Right ventricle myocardium inferior (tissue), 1 donor: ENCODE results near the gene GPR108. TPM values are rescaled to one million over a fixed set of nuclear protein-coding genes. Genes with fewer than 3 reads are reported as not detected.
"Not testable (repeated sequence)": the region's sequence is repeated elsewhere in the genome, so short reads cannot be mapped to it uniquely, and the experiment has no call there.

Source experiments
- ATAC-seq: fragments of 200-7000 bp; cut with Tn5 transposase; one replicate; pipeline ENCODE4 v1.9.1; 2020; ENCODE audit warnings: mild to moderate bottlenecking, moderate library complexity
- DNase-seq: peaks from one replicate; pipeline ENCODE4 v3.0.0; 2021; ENCODE audit errors: missing footprints
- intact Hi-C: fragments of 100-400 bp; cut with DNase I; formaldehyde crosslinking; loops from one replicate; pipeline ENCODE4 v1.11.0; 2022
- total RNA-seq: library from RNA; stranded (reverse); fragmentation: NEBNext Ultra II Directional; extraction: Animal tissue kit (Norgen Biotek cat#: 25700); gene quantifications from one replicate; pipeline ENCODE4 v1.2.1, GENCODE V29; 2021
- donor health status: DM: no; HTN: yes; CAD: no; lungs with severe emphysema.

GPR108 gene
- total RNA-seq, 1 donor from 2014 or later, result 23.9 TPM

- DNase-seq (no peak), ATAC-seq (no peak)
- intact Hi-C loops, result no loop called here
Measured at GRCh38 chr19:6765738-6766356, 28.5 kb upstream of the GPR108 start.

DNA sequence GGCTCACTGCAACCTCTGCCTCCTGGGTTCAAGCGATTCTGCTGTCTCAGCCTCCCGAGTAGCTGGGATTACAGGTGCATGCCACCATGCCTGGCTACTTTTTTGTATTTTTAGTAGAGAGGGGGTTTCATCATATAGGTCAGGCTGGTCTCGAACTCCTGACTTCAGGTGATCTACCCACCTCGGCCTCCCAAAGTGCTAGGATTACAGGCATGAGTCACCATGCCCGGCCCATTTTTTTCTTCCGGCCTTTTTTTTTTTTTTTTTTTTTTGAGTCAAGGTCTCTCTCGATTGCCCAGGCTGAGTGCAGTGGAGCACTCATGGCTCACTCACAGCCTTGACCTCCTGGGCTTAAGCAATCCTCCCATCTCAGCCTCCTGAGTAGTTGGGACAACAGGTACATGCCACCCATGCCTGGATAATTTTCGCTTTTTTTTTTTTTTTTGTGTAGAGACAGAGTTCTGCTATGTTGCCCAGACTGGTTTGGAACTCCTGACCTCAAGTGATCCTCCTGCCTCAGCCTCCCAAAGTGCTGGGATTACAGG is 24.9 kb upstream of the GPR108 start:
- ATAC-seq, intact Hi-C loops, DNase-seq: not testable (repeated sequence)

DNA sequence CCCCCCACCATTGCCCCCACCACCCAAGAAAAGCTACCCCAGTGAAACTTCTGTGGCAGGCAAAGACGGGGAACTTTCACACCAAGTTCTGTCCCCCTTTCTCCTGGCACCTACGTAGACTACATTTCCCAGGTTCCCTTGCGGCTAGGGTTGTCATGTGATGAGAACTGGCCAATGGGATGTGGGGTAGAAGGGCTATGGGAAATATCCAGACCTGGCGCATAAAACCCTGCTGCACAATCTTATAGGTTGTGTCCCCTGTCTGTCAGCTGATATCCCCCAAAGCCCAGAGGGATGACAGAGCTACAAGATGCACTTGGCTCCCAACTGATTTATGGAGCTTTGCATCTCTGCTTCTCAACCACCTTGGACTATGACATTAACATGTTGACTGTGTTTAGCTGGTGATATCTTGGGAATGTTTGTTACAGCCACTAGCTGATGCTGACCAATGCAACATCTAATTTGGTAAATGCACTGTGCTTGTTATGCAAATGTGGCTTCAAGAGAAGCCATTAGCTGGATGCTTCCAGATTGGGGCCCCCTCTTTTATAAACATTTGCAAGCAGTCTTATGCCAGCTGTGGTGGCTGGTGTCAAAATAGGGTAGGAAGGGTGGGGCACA is 23.8 kb upstream of the GPR108 start:
- intact Hi-C loops, result no loop called here
- ATAC-seq (no peak), DNase-seq (no peak)

- ATAC-seq (no peak), DNase-seq (no peak)
- intact Hi-C loops, result no loop called here
Measured at GRCh38 chr19:6760606-6761005, 23.2 kb upstream of the GPR108 start.

GRCh38 chr19:6754653-6755463 is 17.5 kb upstream of the GPR108 start:
- intact Hi-C loops, result no loop called here
- ATAC-seq (no peak), DNase-seq (no peak)

- DNase-seq (no peak), ATAC-seq (no peak)
- intact Hi-C loops, result no loop called here
Measured at GRCh38 chr19:6754136-6754535, 16.8 kb upstream of the GPR108 start.

DNA sequence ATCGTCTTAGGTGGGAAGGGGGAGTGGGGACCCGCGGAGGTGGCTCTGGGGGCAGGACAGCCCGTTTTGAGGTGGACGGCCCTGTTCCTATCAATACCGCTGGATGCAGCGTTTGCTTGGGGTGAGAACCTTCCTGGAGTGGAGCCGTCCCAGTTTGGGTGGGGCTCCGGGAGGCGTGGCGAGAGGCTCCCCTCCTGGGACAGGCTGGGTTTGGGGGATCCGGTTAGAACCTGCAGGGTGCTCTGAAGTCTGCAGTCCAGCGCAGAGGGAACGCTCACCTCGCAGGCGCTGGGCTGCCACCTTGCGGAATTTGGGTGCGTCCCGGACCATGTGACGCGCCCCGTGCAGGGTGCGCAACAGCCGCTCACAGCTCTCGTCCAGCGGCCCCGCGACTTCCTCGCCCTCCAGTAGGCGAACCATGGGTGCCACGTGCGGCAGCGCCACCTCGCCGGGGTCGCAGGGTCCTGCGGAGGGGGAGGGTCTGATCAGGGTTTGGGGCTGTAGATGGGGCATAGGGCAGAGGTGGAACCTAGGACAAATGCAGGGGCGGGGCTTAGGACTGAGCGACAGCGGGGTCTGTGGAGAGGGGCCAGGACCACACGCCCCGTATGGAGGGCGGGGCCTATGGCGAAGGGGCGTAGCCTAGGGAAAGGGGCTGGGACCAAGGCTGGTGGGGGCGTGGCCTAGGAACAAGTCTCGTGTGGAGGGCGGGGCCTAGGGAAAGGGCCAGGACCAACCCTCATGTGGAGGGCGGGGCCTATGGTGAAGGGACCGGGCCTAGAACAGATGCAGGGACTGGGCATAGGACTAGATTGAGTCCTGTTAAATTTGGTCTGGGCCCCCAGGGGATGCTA is 16.0 kb upstream of the GPR108 start:
- intact Hi-C loops, result no loop called here
- peak; percentile 78 for ATAC-seq
- peak; percentile 91 for DNase-seq

DNA sequence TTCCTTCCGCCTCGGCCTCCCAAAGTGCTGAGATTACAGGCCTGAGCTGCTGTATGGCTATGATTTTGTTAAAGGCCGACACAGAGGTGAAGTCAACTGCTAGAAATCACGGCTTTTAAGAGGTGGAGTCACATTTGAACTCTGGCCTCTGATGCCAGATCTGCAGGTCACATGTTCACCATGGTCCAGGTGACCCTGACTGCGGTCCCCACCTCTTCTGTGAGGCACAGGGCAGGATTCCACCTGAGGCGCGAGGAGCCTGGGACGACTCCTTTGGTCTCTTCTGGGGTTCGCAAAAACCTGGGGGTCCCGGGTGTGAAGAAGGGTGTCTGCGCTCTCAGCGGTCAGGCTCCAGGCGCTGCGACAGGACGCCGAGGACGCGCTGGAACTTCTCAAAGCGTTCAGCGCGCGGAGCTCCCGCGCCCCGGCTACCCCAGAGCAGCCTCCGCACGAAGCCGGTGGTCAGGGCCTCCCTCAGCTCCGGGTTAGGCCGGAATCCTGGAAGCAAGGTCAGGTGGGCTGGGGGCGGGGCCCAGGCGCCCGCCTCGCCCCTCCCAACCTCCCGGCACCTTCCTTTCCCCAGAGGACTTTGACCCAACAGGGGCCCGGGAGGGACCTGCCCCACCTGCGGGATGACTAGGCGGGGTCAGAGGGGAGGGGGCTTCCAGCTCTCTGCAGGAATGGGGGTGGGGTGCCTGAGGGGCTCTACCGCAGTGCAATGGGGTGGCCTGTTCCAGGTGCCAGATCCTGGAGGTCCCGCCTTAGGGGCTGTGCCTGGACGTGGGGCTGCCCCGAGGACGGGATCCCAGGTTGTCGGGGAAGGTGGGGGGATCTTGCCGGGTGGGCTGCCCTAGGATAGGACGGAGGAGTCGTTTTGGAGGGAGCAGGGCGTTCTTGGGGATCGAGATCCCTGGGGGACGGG is 15.1 kb upstream of the GPR108 start:
- ATAC-seq (no peak), DNase-seq (no peak)
- intact Hi-C loops, result no loop called here

GRCh38 chr19:6751189-6751588 is 13.8 kb upstream of the GPR108 start:
- DNase-seq, result no peak
- intact Hi-C loops, result no loop called here
- ATAC-seq, result no peak

GRCh38 chr19:6750062-6750461 is 12.7 kb upstream of the GPR108 start:
- ATAC-seq (peak; percentile 60), DNase-seq (peak; percentile 84)
- intact Hi-C loops, result no loop called here

DNA sequence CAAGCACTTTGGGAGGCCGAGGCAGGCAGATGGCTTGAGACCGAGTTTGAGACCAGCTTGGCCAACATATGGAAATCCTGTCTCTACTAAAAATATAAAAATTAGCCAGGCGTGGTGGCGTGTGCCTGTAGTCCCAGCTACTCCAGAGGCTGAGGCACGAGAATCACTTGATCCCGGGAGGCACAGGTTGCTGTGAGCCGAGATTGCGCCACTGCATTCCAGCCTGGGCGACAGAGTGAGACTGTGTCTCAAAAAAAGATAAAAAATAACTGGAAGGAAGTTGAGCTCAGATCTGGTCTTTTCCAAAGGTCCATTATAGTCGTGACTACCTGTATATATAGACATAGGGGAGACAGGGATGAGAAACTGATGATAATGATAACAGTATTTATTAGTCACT is 11.2 kb upstream of the GPR108 start:
- intact Hi-C loops, ATAC-seq, DNase-seq: not testable (repeated sequence)

DNA sequence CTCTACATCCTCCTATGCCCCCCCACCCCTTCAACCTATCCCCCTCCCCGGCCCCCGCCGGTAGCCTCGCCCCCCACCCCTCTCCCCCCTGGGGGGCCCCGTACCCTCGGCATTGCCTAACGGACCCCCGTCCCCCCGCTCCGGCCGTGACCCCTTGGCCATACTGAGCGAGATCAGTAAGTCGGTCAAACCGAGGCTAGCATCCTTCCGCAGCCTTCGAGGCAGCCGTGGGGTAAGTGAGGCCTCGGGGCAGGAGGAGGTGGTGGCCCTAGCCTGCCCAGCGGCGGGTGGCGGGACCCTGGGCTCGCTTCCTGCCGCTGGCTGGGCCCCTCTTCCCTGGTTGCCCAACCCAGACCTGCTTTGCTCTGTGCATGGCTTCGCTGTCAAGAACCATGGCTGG is 8.6 kb upstream of the GPR108 start:
- intact Hi-C loops, result no loop called here
- DNase-seq (no peak), ATAC-seq (no peak)

- peak; percentile 89 for DNase-seq
- peak; percentile 83 for ATAC-seq
- intact Hi-C loops, result no loop called here
Measured at GRCh38 chr19:6744381-6745301, 7.3 kb upstream of the GPR108 start.

- intact Hi-C loops, result no loop called here
- ATAC-seq (no peak), DNase-seq (no peak)
Measured at GRCh38 chr19:6743714-6744380, 6.5 kb upstream of the GPR108 start.

GRCh38 chr19:6743066-6743465 is 5.7 kb upstream of the GPR108 start:
- no peak for DNase-seq
- intact Hi-C loops, result no loop called here
- ATAC-seq, result no peak

DNA sequence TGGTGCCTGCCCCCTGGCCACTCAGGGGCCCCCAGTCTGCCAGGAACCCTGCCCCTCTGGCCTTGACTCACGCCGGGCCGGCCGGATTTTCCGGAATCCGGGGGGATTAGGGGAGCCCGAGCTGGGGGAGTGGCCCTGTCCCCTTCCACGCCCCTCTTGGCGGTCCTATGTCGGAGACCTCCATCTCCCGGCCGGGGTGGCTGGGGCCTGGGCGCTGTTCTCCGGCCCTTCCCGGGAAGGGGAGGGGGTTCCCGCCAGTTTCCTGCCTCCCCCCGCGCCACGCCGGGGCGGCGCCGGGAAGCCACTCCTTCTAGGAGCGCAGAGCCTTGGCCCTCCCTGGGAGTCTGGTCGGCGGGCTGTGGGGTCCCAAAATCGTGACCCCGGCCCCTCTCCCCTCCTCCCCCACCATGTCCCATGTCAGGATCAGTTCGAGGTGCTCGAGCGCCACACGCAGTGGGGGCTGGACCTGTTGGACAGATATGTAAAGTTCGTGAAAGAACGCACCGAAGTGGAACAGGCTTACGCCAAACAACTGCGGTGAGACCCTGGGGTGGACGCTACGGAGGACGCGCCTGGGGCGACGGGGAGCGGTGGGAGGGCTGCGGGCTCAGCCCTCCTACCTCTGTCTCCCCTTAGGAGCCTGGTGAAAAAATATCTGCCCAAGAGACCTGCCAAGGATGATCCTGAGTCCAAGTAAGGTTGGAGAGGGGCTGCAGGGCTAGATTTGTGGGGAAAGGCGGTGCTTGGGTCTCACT is 3.4 kb upstream of the GPR108 start:
- intact Hi-C loops, result no loop called here
- DNase-seq, result peak; percentile 79

More for the DNA sequence above, 3.4 kb upstream of the GPR108 start:
- no peak for ATAC-seq
